Stimulated activated CD8-positive, alpha-beta memory T cell treated with anti-CD3 and anti-CD28 coated beads, Interleukin-4, amount 100 ng/mL, for 1 hour (primary cell): ENCODE data around the gene DYNC2I2.
"Not testable (repeated sequence)": the region's sequence is repeated elsewhere in the genome, so short reads cannot be mapped to it uniquely, and the experiment has no call there.

Experiments
- DNase-seq, 2 donors: peaks; one replicate each; pipeline ENCODE4 v3.0.0-alpha.2; 2020; ENCODE audit warnings: low read depth in 2 of 2, low spot score in 1 of 2

Gene DYNC2I2

DNA sequence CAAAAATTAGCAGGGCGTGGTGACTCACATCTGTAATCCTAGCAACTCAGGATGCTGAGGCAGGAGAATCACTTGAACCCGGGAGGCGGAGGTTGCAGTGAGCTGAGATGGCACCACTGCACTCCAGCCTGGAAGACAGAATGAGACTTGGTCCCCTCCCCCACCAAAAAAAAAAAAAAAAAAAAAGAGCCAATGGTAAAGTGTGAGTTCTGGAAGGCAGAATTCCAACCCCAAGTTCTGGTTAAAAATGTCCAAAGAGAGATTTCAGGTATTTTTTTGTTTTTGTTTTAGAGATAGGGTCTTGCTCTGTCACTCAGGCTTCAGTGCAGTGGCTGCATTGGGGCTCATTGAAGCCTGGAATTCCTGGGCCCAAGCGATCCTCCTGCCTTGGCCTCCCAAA lies 30.8 kb upstream of the DYNC2I2 start:
- DNase-seq, result no peak

DNA sequence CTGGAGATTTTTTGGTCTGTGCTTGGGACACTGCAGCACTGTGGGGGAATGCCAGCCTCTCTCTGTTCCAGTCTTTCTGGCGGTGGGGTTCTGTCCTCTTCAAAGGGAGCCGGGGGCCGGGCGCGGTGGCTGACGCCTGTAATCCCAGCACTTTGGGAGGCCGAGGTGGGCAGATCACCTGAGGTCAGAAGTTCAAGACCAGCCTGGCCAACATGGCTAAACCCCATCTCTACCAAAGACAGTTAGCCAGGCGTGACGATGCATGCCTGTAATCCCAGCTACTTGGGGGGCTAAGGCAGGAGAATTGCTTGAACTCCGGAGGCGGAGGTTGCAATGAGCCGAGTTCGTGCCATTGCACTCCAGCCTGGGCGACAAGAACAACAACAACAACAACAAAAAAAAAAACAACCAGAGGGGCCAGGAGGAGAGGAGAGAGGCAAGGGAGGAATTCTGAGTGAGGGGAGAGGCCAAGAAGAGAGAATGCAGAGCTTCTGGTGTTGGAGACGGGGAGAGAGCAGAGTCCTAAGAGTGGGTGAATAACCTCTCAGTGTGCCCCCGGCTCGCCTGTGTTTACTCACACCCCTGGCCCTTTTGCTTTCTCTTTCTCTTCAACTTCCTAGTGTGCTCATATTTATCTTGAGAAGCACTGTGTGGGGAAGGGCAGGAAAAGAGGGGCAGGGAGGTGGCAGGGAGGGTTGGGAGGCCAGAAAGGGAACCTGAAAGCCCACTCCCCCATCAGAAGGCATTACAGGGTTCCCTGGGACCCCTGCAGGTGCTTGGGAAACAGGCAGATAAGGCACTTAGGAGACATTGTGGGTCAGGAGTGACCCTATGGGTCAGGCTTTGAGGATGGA lies 29.2 kb upstream of the DYNC2I2 start:
- no peak for DNase-seq

GRCh38 chr9:128684325-128685199 lies 27.9 kb upstream of the DYNC2I2 start:
- peak in 1 of 2 donors; percentile 47 for DNase-seq

- no peak for DNase-seq
Observed at GRCh38 chr9:128684065-128684324, 27.3 kb upstream of the DYNC2I2 start.

GRCh38 chr9:128683340-128684064 lies 26.9 kb upstream of the DYNC2I2 start:
- DNase-seq, result no peak

GRCh38 chr9:128677794-128678193 lies 21.1 kb upstream of the DYNC2I2 start:
- DNase-seq, result no peak

GRCh38 chr9:128675382-128675781 lies 18.7 kb upstream of the DYNC2I2 start:
- no peak for DNase-seq

GRCh38 chr9:128669786-128670185 lies 13.1 kb upstream of the DYNC2I2 start:
- DNase-seq, result no peak

- not testable (repeated sequence) for DNase-seq
Observed at GRCh38 chr9:128666481-128666941, 9.9 kb upstream of the DYNC2I2 start.

DNA sequence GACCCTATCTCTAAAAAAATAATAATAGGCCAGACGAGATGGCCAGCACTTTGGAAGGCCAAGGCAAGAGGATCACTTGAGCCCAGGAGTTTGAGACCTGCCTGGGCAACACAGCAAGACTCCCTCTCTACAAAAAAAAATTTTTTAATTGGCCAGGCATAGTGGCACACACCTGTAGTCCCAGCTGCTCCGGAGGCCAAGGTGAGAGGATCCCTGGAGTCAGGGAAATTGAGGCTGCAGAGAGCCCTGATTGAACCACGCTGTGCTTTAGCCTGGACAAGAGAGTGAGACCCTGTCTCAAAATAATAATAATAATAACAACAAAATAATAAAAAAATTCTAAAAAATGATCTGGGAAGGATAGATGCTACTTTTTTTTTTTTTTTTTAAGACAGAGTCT lies 1.1 kb upstream of the DYNC2I2 start:
- no peak for DNase-seq

DNA sequence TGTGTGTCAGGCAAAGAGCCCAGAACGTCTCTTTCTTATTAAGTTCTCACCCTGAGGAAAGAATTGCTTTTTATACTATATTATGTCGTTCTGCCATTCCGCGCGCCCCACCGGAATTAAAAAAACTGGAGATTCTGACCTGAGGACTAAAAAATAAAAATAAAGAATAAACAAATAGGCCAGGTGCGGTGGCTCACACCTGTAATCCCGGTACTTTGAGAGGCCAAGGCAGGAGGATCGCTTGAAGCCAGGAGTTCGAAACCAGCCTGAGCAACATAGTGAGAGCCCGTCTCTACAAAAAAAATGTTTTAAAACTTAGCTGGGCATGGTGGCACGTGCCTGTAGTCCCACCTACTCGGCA lies 677 bp upstream of the DYNC2I2 start:
- no peak for DNase-seq

- DNase-seq, result no peak
Observed at GRCh38 chr9:128654481-128654880, 2.2 kb downstream of the DYNC2I2 start.

DNA sequence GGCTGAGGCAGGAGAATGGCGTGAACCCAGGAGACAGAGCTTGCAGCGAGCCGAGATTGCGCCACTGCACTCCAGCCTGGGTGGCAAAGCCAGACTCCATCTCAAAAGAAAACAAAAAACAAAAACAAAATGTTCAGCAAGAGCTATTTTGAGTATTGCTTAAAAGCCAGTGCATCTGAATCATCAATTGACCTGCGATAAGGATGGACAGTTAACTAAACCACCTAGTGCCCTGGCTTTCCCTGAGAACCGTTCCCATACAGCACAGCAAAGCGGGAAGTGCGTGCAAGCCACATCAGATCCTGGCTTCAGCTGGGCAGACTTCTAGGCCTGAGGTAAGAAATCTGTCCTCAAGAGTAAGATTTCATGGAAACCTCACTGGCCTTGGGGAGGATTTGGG lies 2.7 kb downstream of the DYNC2I2 start:
- no peak for DNase-seq

DNA sequence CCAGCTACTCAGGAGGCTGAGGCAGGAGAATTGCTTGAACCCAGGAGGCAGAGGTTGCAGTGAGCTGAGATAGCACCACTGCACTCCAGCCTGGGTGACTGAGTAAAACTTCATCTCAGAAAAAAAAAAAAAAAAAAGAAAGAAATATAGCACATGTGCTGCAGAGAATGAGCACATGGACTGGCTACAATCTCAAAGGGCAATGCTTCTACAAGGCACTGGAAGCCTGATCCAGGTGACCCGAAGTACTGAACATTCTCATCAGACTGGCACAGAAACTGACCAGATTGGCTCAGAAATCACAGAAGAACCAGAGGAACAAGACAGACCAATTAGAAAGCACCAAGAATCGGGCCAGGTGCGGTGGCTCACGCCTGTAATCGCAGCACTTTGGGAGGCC lies 4.8 kb downstream of the DYNC2I2 start:
- no peak for DNase-seq

GRCh38 chr9:128648206-128648605 lies 8.4 kb downstream of the DYNC2I2 start:
- peak; percentile 32 to 51 for DNase-seq

DNA sequence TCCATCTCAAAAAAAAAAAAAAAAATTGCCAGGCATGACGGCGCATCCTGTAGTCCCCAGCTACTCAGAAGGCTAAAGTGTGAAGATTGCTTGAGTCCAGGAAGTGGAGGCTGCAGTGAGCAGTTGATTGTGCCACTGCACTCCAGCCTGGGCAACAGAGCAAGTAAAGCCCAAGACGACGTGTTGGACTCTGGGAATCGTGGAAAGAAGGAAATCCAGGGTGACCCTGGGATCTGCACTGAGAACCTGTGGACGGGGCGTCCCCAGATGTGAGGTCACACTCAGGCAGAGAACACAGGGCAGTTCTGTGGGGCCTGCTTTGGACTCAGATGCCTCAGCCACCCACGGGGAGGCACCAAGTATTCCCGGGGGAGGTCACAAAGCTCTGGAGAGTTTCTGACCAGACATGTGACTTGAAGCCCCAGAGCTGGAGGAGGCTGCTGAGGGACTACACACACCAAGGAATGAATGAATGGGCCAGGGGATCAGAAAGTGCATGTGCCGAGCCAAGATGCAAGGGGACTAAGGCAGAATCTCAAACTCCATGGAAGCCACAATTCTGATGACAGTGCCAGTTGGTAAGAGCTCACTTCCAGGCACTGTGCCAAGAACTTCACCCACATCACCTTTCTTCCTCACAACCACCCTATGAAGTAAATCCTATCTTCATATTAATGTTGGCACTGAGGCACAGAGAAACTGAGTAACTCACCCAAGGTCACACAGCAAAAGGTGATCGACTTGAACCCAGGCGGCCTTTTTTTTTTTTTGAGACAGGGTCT lies 12.9 kb downstream of the DYNC2I2 start:
- no peak for DNase-seq

DNA sequence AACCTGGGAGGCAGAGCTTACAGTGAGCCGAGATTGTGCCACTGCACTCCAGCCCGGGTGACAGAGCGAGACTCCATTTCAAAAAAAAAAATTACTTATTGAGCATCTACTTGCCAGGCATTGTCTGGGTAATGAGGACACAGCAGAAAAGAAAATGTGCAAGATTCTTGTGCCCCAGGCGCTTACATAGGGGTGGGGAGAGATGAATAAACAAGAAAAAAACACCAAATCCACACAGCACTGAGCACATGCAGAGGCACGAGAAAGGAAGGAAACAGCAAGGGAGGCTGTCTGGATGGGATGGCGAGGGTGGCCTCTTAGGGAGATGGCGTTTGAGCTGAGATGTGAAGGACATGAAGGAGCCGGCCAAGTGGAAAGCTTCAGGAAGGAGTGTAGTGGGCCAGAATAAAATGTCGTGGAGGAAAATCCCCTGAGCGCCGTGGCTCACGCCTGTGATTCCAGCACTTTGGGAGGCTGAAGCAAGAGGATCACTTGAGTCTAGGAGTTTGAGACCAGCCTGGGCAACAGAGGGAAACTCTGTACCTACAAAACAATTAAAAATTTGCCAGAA lies 13.9 kb downstream of the DYNC2I2 start:
- no peak for DNase-seq

GRCh38 chr9:128640603-128641002 lies 16.0 kb downstream of the DYNC2I2 start:
- no peak for DNase-seq

DNA sequence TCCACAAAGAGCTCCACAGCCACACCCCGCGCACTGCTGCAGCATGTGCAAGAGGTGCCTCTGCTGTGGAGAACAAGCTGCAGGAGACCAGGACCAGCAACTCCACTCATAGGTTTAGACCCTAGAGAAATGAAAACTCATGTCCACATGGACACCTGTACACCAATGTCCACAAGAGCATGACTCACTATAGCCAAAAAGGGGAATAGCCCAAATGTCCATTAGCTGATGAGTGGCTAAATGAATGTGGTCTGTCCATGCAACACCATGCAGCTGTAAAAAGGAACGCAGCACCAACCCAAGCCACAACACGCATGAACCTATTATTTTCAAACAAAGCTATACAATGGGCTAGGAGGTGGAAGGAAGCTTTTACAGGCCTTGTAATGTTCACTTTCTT lies 18.1 kb downstream of the DYNC2I2 start:
- no peak for DNase-seq

DNA sequence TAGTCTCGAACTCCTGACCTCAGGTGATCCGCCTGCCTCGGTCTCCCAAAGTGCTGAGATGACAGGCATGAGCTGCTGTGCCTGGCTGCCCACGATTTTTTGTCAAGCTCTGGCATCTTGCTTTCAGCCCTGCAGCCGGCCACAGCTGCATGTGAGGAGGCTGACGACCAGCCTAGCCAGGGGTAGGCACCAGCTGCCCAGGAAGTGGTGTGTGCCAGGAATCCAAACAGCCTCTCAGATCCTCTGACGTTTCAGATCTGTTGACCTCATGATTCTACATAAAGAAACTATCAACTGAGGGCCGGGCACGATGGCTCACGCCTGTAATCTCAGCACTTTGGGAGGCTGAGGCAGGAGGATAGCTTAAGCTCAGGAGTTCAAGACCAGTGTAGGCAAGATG lies 19.0 kb downstream of the DYNC2I2 start:
- no peak for DNase-seq
